ENCODE measurements around the gene COL10A1. TPM values are rescaled to one million over a fixed set of nuclear protein-coding genes. Genes with fewer than 3 reads are reported as not detected.

Gene COL10A1
- total and polyA plus RNA-seq, 2 of the 4 experiments (the other 2 are of a cell fraction), result 0.05 TPM; not detected in 1

- Histone ChIP-seq H2AFZ (replicated peaks; ENCODE audit: low read length, poor library complexity) (no peak overlapping the region), H2BK5ac (ENCODE audit: low read depth, low read length, poor library complexity, severe bottlenecking) (no peak overlapping the region), H3K4ac (ENCODE audit: low read depth, low read length) (no peak overlapping the region), H3K9me3 (ENCODE audit: control insufficient read depth, insufficient read depth, low read length) (no peaks in the 10 kb centered on the region), H3K9ac (ENCODE audit: low read depth, low read length) (no peak overlapping the region), H3K27me3 (ENCODE audit: control insufficient read depth, insufficient read depth, low read length) (no peaks in the 10 kb centered on the region), H4K91ac (ENCODE audit: insufficient read depth, low read depth, low read length) (no peak overlapping the region), H3K9me1 (ENCODE audit: insufficient read depth, low read length) (0 out of 2 replicates have a peak, but pooled peaks cover under 1% of the 10 kb centered on the region), H3K18ac (ENCODE audit: low read depth, low read length) (no peak overlapping the region), H3K56ac (ENCODE audit: extremely low read depth, insufficient read depth, low read length) (no peak overlapping the region), H3K23ac (ENCODE audit: low read depth, low read length) (no peak overlapping the region), H3K27ac (ENCODE audit: insufficient read depth, low read length) (no peak overlapping the region), H4K20me1 (ENCODE audit: insufficient read depth, low read length) (no peaks in the 10 kb centered on the region), H2AK5ac (ENCODE audit: low read depth, low read length) (no peak overlapping the region), H4K8ac (ENCODE audit: low read depth in 2 of 2, low read length in 2 of 2) (no peak overlapping the region), H2BK15ac (ENCODE audit: low read depth, low read length) (no peak overlapping the region), H3K4me1 (ENCODE audit: control insufficient read depth, insufficient read depth, low read length) (no peaks in the 10 kb centered on the region), H4K5ac (ENCODE audit: low read depth, low read length) (no peak overlapping the region), H3K14ac (replicated peaks; ENCODE audit: low read depth, low read length) (no peak overlapping the region), H3K36me3 (ENCODE audit: control insufficient read depth, insufficient read depth, low read length) (no peaks in the 10 kb centered on the region), H3K79me1 (ENCODE audit: low read depth in 1 of 2, low read length in 2 of 2) (peaks cover 0 to 3% of the 10 kb centered on the region in 2 experiments; a peak in 1 of 4 replicates), H2BK120ac (ENCODE audit: low read depth, low read length) (no peak overlapping the region), H2AK9ac (replicated peaks; ENCODE audit: low read depth, low read length, poor library complexity) (no peak overlapping the region), H3K4me2 (ENCODE audit: low read depth, low read length) (no peak overlapping the region), H2BK20ac (ENCODE audit: low read depth, low read length) (no peak overlapping the region), H3K4me3 (ENCODE audit: insufficient read depth, low read depth, low read length) (no peak overlapping the region)
- no peak for ATAC-seq (ENCODE audit: low read depth)
- CTCF ChIA-PET, result interaction anchor here (0.9 kb wide), 1 partner anchor 25 kb away, joined by 4 read pairs; no protein-coding TSS in a partner anchor
- dilution Hi-C loops (cut with HindIII; ENCODE audit: low sequenced_read_pairs, unreplicated experiment) (no loop called here), in situ Hi-C loops (cut with MboI; ENCODE audit: low sequenced_read_pairs) (no loop called here), intact Hi-C loops (cut with micrococcal nuclease) (no loop called here)
- TF ChIP-seq MXI1 (IDR thresholded peaks at IDR 0.05; ENCODE audit: borderline replicate concordance, low read depth, low read length), result no peak
- TF ChIP-seq RAD21 (IDR thresholded peaks at IDR 0.05; ENCODE audit: low read length), result no peak
- no peak for DNase-seq
- BruUV-seq (replicated peaks), result no TSS peak
- POLR2A ChIA-PET (ENCODE audit: unreplicated experiment), result no interaction called here
- no CpG with 5 or more reads among the region's 1 CpG for whole genome bisulfite sequencing, 2 experiments (ENCODE audit: extremely low coverage in 2 of 2, insufficient read length in 1 of 2)
These were observed 42.2 kb upstream of the COL10A1 start for GRCh38 chr6:116168148-116168547.
